GM23248 (cell line): Measurements from ENCODE around the gene KCTD15.

Experiments used
- EZH2 ChIP-seq: fragments of 200-600 bp; sonication (generic); IDR thresholded peaks from 2 replicates; pipeline ENCODE4 v1.6.1; 2018; ENCODE audit warnings: antibody characterized with exemption, mild to moderate bottlenecking; ENCODE audit not compliant: insufficient read depth, poor library complexity, severe bottlenecking
- EZH2phosphoT487 ChIP-seq: fragments of 200-600 bp; sonication (generic); IDR thresholded peaks from 2 replicates; pipeline ENCODE4 v1.6.1; 2018; ENCODE audit warnings: antibody characterized with exemption, moderate library complexity, mild to moderate bottlenecking, low read depth; ENCODE audit not compliant: insufficient read depth

GRCh38 chr19:33811246-33811645, 14.6 kb downstream of the KCTD15 start:
- TF ChIP-seq EZH2: no peak
- no peak for TF ChIP-seq EZH2phosphoT487
